ENCODE results near the gene BUB3. TPM values are rescaled to one million over a fixed set of nuclear protein-coding genes. Genes with fewer than 3 reads are reported as not detected.

Gene BUB3
- total and polyA plus RNA-seq, 2 of the 4 experiments (the other 2 are of a cell fraction) = 215 to 384 TPM

DNA sequence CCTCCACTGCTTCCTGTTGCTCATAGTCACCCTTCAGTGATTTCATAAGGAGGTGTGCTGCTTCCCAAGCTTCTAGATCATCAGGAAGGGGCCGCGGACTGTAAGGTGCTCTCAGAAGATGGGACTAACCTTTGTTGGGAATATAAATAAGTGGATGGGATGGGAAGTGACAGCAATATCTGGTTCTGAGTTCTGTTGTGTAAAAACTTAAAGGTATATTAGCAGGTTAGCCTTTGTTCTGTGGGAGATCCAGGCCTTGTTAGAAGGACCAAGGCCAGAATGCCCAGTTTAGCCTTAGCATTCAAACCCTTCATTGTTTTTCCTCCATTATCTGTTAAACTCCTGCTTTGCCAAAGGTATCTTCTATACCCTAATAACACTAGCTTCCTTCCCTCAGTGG is 12.4 kb downstream of the BUB3 start:
- intact Hi-C loops (cut with micrococcal nuclease) = no loop called here
- no peaks in the 10 kb centered on the region for H3K27me3 ChIP-seq (ENCODE audit: control insufficient read depth, insufficient read depth, low read length)
- ATAC-seq (ENCODE audit: low read depth) (no peak), DNase-seq (no peak)
- H4K20me1 ChIP-seq (ENCODE audit: insufficient read depth, low read length) = peaks cover 8% of the 10 kb centered on the region
- H3K27ac ChIP-seq (ENCODE audit: insufficient read depth, low read length) = no peak overlapping the region
- H2AK9ac ChIP-seq (replicated peaks; ENCODE audit: low read depth, low read length, poor library complexity) = no peak overlapping the region
- no peak overlapping the region for H4K5ac ChIP-seq (ENCODE audit: low read depth, low read length)
- no peak overlapping the region for H2BK120ac ChIP-seq (ENCODE audit: low read depth, low read length)
- H4K8ac ChIP-seq (ENCODE audit: low read depth in 2 of 2, low read length in 2 of 2) = no peak overlapping the region
- H2AFZ ChIP-seq (replicated peaks; ENCODE audit: low read length, poor library complexity) = no peak overlapping the region
- H3K4me3 ChIP-seq (ENCODE audit: insufficient read depth, low read depth, low read length) = no peak overlapping the region
- H3K4me1 ChIP-seq (ENCODE audit: control insufficient read depth, insufficient read depth, low read length) = no peaks in the 10 kb centered on the region
- H2AK5ac ChIP-seq (ENCODE audit: low read depth, low read length) = no peak overlapping the region
- H3K56ac ChIP-seq (ENCODE audit: extremely low read depth, insufficient read depth, low read length) = no peak overlapping the region
- no peak for TF ChIP-seq FOS (IDR thresholded peaks at IDR 0.05; ENCODE audit: low read depth, low read length)
- no peak for TF ChIP-seq RAD21 (IDR thresholded peaks at IDR 0.05; ENCODE audit: low read length)
- no peak for TF ChIP-seq MXI1 (IDR thresholded peaks at IDR 0.05; ENCODE audit: borderline replicate concordance, low read depth, low read length)
- no peak for TF ChIP-seq CHD1 (IDR thresholded peaks at IDR 0.05; ENCODE audit: low read depth, low read length)
- TF ChIP-seq CEBPB (IDR thresholded peaks at IDR 0.05; ENCODE audit: low read depth, low read length) = no peak
- TF ChIP-seq, protein P1, sequence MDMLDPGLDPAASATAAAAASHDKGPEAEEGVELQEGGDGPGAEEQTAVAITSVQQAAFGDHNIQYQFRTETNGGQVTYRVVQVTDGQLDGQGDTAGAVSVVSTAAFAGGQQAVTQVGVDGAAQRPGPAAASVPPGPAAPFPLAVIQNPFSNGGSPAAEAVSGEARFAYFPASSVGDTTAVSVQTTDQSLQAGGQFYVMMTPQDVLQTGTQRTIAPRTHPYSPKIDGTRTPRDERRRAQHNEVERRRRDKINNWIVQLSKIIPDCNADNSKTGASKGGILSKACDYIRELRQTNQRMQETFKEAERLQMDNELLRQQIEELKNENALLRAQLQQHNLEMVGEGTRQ (IDR thresholded peaks at IDR 0.05; ENCODE audit: low read depth, low read length) = no peak
- TF ChIP-seq NFE2L2 (IDR thresholded peaks at IDR 0.05; ENCODE audit: low read depth, low read length) = no peak
- BruUV-seq (replicated peaks) = no TSS peak
- no peak overlapping the region for H3K14ac ChIP-seq (replicated peaks; ENCODE audit: low read depth, low read length)
- H2BK5ac ChIP-seq (ENCODE audit: low read depth, low read length, poor library complexity, severe bottlenecking) = no peak overlapping the region
- 100% methylated on average over 2 of the region's 2 CpGs; no CpG with 5 or more reads in 1 of the 2 experiments for WGBS, 2 experiments (ENCODE audit: extremely low coverage in 2 of 2, insufficient read length in 1 of 2)
- no peaks in the 10 kb centered on the region for H3K9me3 ChIP-seq (ENCODE audit: control insufficient read depth, insufficient read depth, low read length)
- no peak overlapping the region for H4K91ac ChIP-seq (ENCODE audit: insufficient read depth, low read depth, low read length)
- no peak overlapping the region for H2BK15ac ChIP-seq (ENCODE audit: low read depth, low read length)
- no peak overlapping the region for H3K4me2 ChIP-seq (ENCODE audit: low read depth, low read length)
- peaks cover 22% of the 10 kb centered on the region for H3K36me3 ChIP-seq (ENCODE audit: control insufficient read depth, insufficient read depth, low read length)
- no peak overlapping the region for H2BK20ac ChIP-seq (ENCODE audit: low read depth, low read length)
- no peak overlapping the region for H3K4ac ChIP-seq (ENCODE audit: low read depth, low read length)
- 0 out of 2 replicates have a peak, but pooled peaks cover 2% of the 10 kb centered on the region for H3K9me1 ChIP-seq (ENCODE audit: insufficient read depth, low read length)
- dilution Hi-C loops (cut with HindIII; ENCODE audit: low sequenced_read_pairs, unreplicated experiment) = no loop called here
- in situ Hi-C loops (cut with MboI; ENCODE audit: low sequenced_read_pairs) = loop anchor here (25.0 kb wide), 2 partner anchors 304 to 1029 kb away; no protein-coding TSS in a partner anchor
- H3K18ac ChIP-seq (ENCODE audit: low read depth, low read length) = no peak overlapping the region
- H3K23ac ChIP-seq (ENCODE audit: low read depth, low read length) = no peak overlapping the region
- ChIA-PET CTCF (no interaction called here), POLR2A (ENCODE audit: unreplicated experiment) (no interaction called here)
- peaks cover 35 to 43% of the 10 kb centered on the region in 2 experiments for H3K79me1 ChIP-seq (ENCODE audit: low read depth in 1 of 2, low read length in 2 of 2)
- H3K9ac ChIP-seq (ENCODE audit: low read depth, low read length) = no peak overlapping the region

Measured in IMR-90 (cell line).